HUDEP-2 (cell line): ENCODE data around the gene SLC6A9.

Experiments
- DNase-seq, 76 experiments: peaks; one replicate each; lab custom pipeline; 2025; ENCODE audit not compliant: unreplicated experiment in 76 of 76; lab: John Stamatoyannopoulos, UW

SLC6A9 gene

GRCh38 chr1:43953361-43953760 lies 77.9 kb downstream of the SLC6A9 start:
- DNase-seq = no peak

GRCh38 chr1:43952731-43953346 lies 78.4 kb downstream of the SLC6A9 start:
- DNase-seq = peak in 18 of 76 experiments; percentile 9 to 49 (median 24)

GRCh38 chr1:43951021-43951985 lies 80.0 kb downstream of the SLC6A9 start:
- no peak for DNase-seq

GRCh38 chr1:43949678-43950077 lies 81.6 kb downstream of the SLC6A9 start:
- DNase-seq = no peak

- no peak for DNase-seq
These were observed 83.3 kb downstream of the SLC6A9 start for GRCh38 chr1:43947874-43948437.

GRCh38 chr1:43947061-43947873 lies 84.0 kb downstream of the SLC6A9 start:
- DNase-seq = no peak
